Hepatocyte (in vitro differentiated cells): ENCODE measurements around the gene CORIN. TPM values are rescaled to one million over a fixed set of nuclear protein-coding genes. Genes with fewer than 3 reads are reported as not detected.

Source experiments
- DNase-seq: peaks from one replicate; pipeline ENCODE4 v3.0.0-alpha.2; 2016; ENCODE audit warnings: low spot score
- H2AFZ ChIP-seq: fragments of 200-600 bp; sonication (generic); 2 replicates; pipeline ENCODE4 v1.6.0; 2016; ENCODE audit warnings: antibody characterized with exemption, mild to moderate bottlenecking
- H3K27ac ChIP-seq: fragments of 200-600 bp; sonication (generic); 2 replicates; pipeline ENCODE4 v1.5.1; 2016; ENCODE audit warnings: mild to moderate bottlenecking
- H3K27me3 ChIP-seq: fragments of 200-600 bp; sonication (generic); 2 replicates; pipeline ENCODE4 v1.6.1; 2016
- H3K36me3 ChIP-seq: fragments of 200-600 bp; sonication (generic); replicated peaks from 2 replicates; pipeline ENCODE4 v1.5.1; 2016; ENCODE audit warnings: low read depth; ENCODE audit not compliant: insufficient read depth
- H3K4me1 ChIP-seq: fragments of 200-600 bp; sonication (generic); 2 replicates; pipeline ENCODE4 v1.5.1; 2016; ENCODE audit warnings: mild to moderate bottlenecking, moderate library complexity; ENCODE audit not compliant: insufficient read depth
- H3K4me2 ChIP-seq: fragments of 200-600 bp; sonication (generic); 2 replicates; pipeline ENCODE4 v1.6.0; 2016
- H3K4me3 ChIP-seq: fragments of 200-600 bp; sonication (generic); 2 replicates; pipeline ENCODE4 v1.5.1; 2016; ENCODE audit warnings: mild to moderate bottlenecking
- H3K79me2 ChIP-seq: fragments of 200-600 bp; sonication (generic); 2 replicates; pipeline ENCODE4 v1.6.0; 2017; ENCODE audit warnings: mild to moderate bottlenecking
- H3K9me2 ChIP-seq: fragments of 200-600 bp; sonication (generic); replicated peaks from 2 replicates; pipeline ENCODE4 v1.6.0; 2017; ENCODE audit warnings: mild to moderate bottlenecking; ENCODE audit not compliant: insufficient read depth
- H3K9me3 ChIP-seq: fragments of 200-600 bp; sonication (generic); 2 replicates; pipeline ENCODE4 v1.5.1; 2016; ENCODE audit warnings: low read depth, mild to moderate bottlenecking
- H4K20me1 ChIP-seq: fragments of 200-600 bp; sonication (generic); 2 replicates; pipeline ENCODE4 v1.6.0; 2016; ENCODE audit warnings: mild to moderate bottlenecking; ENCODE audit not compliant: insufficient read depth, poor library complexity, severe bottlenecking
- EZH2 ChIP-seq: fragments of 200-600 bp; sonication (generic); IDR thresholded peaks from 2 replicates; pipeline ENCODE4 v1.6.1; 2016; ENCODE audit warnings: antibody characterized with exemption, mild to moderate bottlenecking, borderline replicate concordance
- EZH2phosphoT487 ChIP-seq: fragments of 200-600 bp; sonication (generic); IDR thresholded peaks from one replicate; pipeline ENCODE4 v1.6.1; 2018; ENCODE audit warnings: antibody characterized with exemption, mild to moderate bottlenecking, low read depth, moderate library complexity; ENCODE audit not compliant: unreplicated experiment, severe bottlenecking
- WGBS: methylation state at CpG from one replicate; pipeline ENCODE4 v1.1.6; 2016; ENCODE audit warnings: low lambda C conversion rate; ENCODE audit errors: missing lambda C conversion rate; 5-methylcytosine and 5-hydroxymethylcytosine counted together
- polyA plus RNA-seq: library from polyadenylated mRNA; unstranded; fragments of >200 nt; fragmentation: Nextera tagmentation; extraction: Ambion mirVana; gene quantifications from 2 replicates; pipeline ENCODE4 v1.2.1, GENCODE V29; 2016
- total RNA-seq: library from RNA; depleted of rRNA; stranded (reverse); fragments of >200 nt; gene quantifications from 2 replicates; pipeline ENCODE4 v1.2.3, GENCODE V29; 2014
- TF ChIP-seq, protein P1 (sequence below): fragments of 200-600 bp; sonication (generic); IDR thresholded peaks from 2 replicates; pipeline ENCODE4 v1.5.1; 2016; ENCODE audit warnings: antibody characterized with exemption, mild to moderate bottlenecking; ENCODE audit not compliant: poor library complexity

Gene CORIN
- total and polyA plus RNA-seq, 2 experiments from 2014 or later = 0.13 to 0.40 TPM

- no peaks in the 10 kb centered on the region for H3K36me3 ChIP-seq
- H3K27ac ChIP-seq = no peak overlapping the region
- WGBS = 83% methylated on average over 3 of the region's 3 CpGs
- no peaks in the 10 kb centered on the region for H4K20me1 ChIP-seq
- H3K9me2 ChIP-seq = no peaks in the 10 kb centered on the region
- TF ChIP-seq EZH2 (no peak), EZH2phosphoT487 (no peak)
- TF ChIP-seq, protein P1, sequence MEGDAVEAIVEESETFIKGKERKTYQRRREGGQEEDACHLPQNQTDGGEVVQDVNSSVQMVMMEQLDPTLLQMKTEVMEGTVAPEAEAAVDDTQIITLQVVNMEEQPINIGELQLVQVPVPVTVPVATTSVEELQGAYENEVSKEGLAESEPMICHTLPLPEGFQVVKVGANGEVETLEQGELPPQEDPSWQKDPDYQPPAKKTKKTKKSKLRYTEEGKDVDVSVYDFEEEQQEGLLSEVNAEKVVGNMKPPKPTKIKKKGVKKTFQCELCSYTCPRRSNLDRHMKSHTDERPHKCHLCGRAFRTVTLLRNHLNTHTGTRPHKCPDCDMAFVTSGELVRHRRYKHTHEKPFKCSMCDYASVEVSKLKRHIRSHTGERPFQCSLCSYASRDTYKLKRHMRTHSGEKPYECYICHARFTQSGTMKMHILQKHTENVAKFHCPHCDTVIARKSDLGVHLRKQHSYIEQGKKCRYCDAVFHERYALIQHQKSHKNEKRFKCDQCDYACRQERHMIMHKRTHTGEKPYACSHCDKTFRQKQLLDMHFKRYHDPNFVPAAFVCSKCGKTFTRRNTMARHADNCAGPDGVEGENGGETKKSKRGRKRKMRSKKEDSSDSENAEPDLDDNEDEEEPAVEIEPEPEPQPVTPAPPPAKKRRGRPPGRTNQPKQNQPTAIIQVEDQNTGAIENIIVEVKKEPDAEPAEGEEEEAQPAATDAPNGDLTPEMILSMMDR = no peak
- no peaks in the 10 kb centered on the region for H3K9me3 ChIP-seq
- H3K79me2 ChIP-seq = no peaks in the 10 kb centered on the region
- no peak overlapping the region for H3K4me2 ChIP-seq
- H2AFZ ChIP-seq = no peak overlapping the region
- no peaks in the 10 kb centered on the region for H3K27me3 ChIP-seq
- no peak for DNase-seq
- H3K4me1 ChIP-seq = no peaks in the 10 kb centered on the region
- H3K4me3 ChIP-seq = no peak overlapping the region
These were observed 239.0 kb downstream of the CORIN start for GRCh38 chr4:47598896-47599295.

- Histone ChIP-seq H3K27ac (no peak overlapping the region), H3K79me2 (no peaks in the 10 kb centered on the region), H3K9me2 (no peaks in the 10 kb centered on the region), H3K36me3 (no peaks in the 10 kb centered on the region), H2AFZ (no peak overlapping the region), H4K20me1 (no peaks in the 10 kb centered on the region), H3K4me3 (no peak overlapping the region), H3K4me1 (no peaks in the 10 kb centered on the region), H3K9me3 (no peaks in the 10 kb centered on the region), H3K4me2 (no peak overlapping the region), H3K27me3 (no peaks in the 10 kb centered on the region)
- TF ChIP-seq EZH2 = no peak
- no peak for TF ChIP-seq EZH2phosphoT487
- TF ChIP-seq, protein P1 = no peak
- DNase-seq = no peak
- WGBS = 36% methylated on average over 1 of the region's 1 CpG
These were observed 239.5 kb downstream of the CORIN start for GRCh38 chr4:47598320-47598719.

GRCh38 chr4:47597696-47598095, 240.2 kb downstream of the CORIN start:
- no peak overlapping the region for H2AFZ ChIP-seq
- H4K20me1 ChIP-seq = no peaks in the 10 kb centered on the region
- no peak overlapping the region for H3K27ac ChIP-seq
- no peak overlapping the region for H3K4me3 ChIP-seq
- no peak for TF ChIP-seq EZH2
- TF ChIP-seq, protein P1 = no peak
- TF ChIP-seq EZH2phosphoT487 = no peak
- H3K9me2 ChIP-seq = no peaks in the 10 kb centered on the region
- DNase-seq = no peak
- H3K79me2 ChIP-seq = no peaks in the 10 kb centered on the region
- no peak overlapping the region for H3K4me2 ChIP-seq
- H3K4me1 ChIP-seq = no peaks in the 10 kb centered on the region
- H3K36me3 ChIP-seq = no peaks in the 10 kb centered on the region
- H3K9me3 ChIP-seq = no peaks in the 10 kb centered on the region
- H3K27me3 ChIP-seq = no peaks in the 10 kb centered on the region
- WGBS = 54% methylated on average over 1 of the region's 1 CpG

- DNase-seq = no peak
- no peak overlapping the region for H3K4me2 ChIP-seq
- H3K9me3 ChIP-seq = no peaks in the 10 kb centered on the region
- no peaks in the 10 kb centered on the region for H3K9me2 ChIP-seq
- no peaks in the 10 kb centered on the region for H3K27me3 ChIP-seq
- no peaks in the 10 kb centered on the region for H3K36me3 ChIP-seq
- no peak overlapping the region for H3K4me3 ChIP-seq
- H3K27ac ChIP-seq = no peak overlapping the region
- no peaks in the 10 kb centered on the region for H4K20me1 ChIP-seq
- TF ChIP-seq, protein P1 = no peak
- no peak for TF ChIP-seq EZH2
- TF ChIP-seq EZH2phosphoT487 = no peak
- H3K79me2 ChIP-seq = no peaks in the 10 kb centered on the region
- H2AFZ ChIP-seq = no peak overlapping the region
- WGBS = 89% methylated on average over 1 of the region's 1 CpG
- H3K4me1 ChIP-seq = no peaks in the 10 kb centered on the region
These were observed 247.5 kb downstream of the CORIN start for GRCh38 chr4:47590325-47590724.
